Neural progenitor cell (in vitro differentiated cells): ENCODE measurements around the gene MAP7.

Source experiments
- EZH2 ChIP-seq: fragments of 200-600 bp; sonication (generic); IDR thresholded peaks from 2 replicates; pipeline ENCODE4 v1.6.1; 2017; ENCODE audit warnings: antibody characterized with exemption, mild to moderate bottlenecking, moderate library complexity
- EZH2phosphoT487 ChIP-seq: fragments of 200-600 bp; sonication (generic); IDR thresholded peaks from 2 replicates; pipeline ENCODE4 v1.6.1; 2017; ENCODE audit warnings: antibody characterized with exemption
- TF ChIP-seq, protein P1 (sequence below): fragments of 200-600 bp; sonication (generic); IDR thresholded peaks from 2 replicates; pipeline ENCODE4 v1.5.1; 2017; ENCODE audit warnings: antibody characterized with exemption, mild to moderate bottlenecking

DNA sequence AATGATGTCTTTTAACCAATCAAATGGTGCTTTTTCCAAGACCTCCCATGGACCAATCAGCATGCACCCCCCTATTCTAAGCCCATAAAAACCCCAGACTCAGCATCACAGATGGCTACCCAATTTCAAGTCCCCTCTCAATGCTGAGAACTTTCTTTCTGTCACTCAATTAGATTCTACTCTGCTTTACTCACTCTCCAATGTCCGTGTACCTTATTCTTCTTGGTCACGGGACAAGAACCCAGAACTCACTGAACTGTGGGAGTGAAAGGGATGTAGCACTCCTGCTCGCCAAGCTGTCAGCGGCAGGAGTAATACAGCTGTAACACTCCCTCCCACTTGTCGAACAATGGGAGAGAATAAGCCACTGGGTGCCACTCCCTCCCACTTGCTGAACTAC, 20.8 kb upstream of the MAP7 start:
- TF ChIP-seq, protein P1, sequence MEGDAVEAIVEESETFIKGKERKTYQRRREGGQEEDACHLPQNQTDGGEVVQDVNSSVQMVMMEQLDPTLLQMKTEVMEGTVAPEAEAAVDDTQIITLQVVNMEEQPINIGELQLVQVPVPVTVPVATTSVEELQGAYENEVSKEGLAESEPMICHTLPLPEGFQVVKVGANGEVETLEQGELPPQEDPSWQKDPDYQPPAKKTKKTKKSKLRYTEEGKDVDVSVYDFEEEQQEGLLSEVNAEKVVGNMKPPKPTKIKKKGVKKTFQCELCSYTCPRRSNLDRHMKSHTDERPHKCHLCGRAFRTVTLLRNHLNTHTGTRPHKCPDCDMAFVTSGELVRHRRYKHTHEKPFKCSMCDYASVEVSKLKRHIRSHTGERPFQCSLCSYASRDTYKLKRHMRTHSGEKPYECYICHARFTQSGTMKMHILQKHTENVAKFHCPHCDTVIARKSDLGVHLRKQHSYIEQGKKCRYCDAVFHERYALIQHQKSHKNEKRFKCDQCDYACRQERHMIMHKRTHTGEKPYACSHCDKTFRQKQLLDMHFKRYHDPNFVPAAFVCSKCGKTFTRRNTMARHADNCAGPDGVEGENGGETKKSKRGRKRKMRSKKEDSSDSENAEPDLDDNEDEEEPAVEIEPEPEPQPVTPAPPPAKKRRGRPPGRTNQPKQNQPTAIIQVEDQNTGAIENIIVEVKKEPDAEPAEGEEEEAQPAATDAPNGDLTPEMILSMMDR = no peak
- no peak for TF ChIP-seq EZH2
- no peak for TF ChIP-seq EZH2phosphoT487
